ENCODE data around the gene HSP90AB1. TPM values are rescaled to one million over a fixed set of nuclear protein-coding genes. Genes with fewer than 3 reads are reported as not detected.

HSP90AB1 gene
- polyA plus RNA-seq, 2 donors: 129 to 403 TPM

- WGBS, 2 donors: 71 to 75% methylated on average over 12 of the region's 12 CpGs
- Histone ChIP-seq H3K27me3 (ENCODE audit: control insufficient read depth in 1 of 2, insufficient read depth in 2 of 2, low read length in 2 of 2) (no peaks in the 10 kb centered on the region), H3K4me1 (ENCODE audit: control insufficient read depth in 2 of 2, insufficient read depth in 2 of 2, low read length in 1 of 2) (peaks cover 0 to 6% of the 10 kb centered on the region in 2 donors), H3K27ac (ENCODE audit: low read depth in 2 of 2, low read length in 1 of 2) (no peak overlapping the region), H3K4me3 (ENCODE audit: low read depth in 1 of 2, low read length in 2 of 2) (no peak overlapping the region), H3K9me3 (ENCODE audit: control insufficient read depth in 2 of 2, insufficient read depth in 1 of 2, low read depth in 1 of 2, low read length in 1 of 2) (no peaks in the 10 kb centered on the region), H3K36me3 (ENCODE audit: control insufficient read depth in 2 of 2, insufficient read depth in 2 of 2, low read length in 1 of 2) (peaks cover 13 to 36% of the 10 kb centered on the region in 2 donors)
These were observed 7.5 kb downstream of the HSP90AB1 start for GRCh38 chr6:44254191-44255104.

GRCh38 chr6:44255105-44255808 is 8.4 kb downstream of the HSP90AB1 start:
- Histone ChIP-seq H3K4me3 (ENCODE audit: low read depth in 1 of 2, low read length in 2 of 2) (no peak overlapping the region), H3K27ac (ENCODE audit: low read depth in 2 of 2, low read length in 1 of 2) (no peak overlapping the region), H3K9me3 (ENCODE audit: control insufficient read depth in 2 of 2, insufficient read depth in 1 of 2, low read depth in 1 of 2, low read length in 1 of 2) (no peaks in the 10 kb centered on the region), H3K36me3 (ENCODE audit: control insufficient read depth in 2 of 2, insufficient read depth in 2 of 2, low read length in 1 of 2) (peaks cover 12 to 38% of the 10 kb centered on the region in 2 donors), H3K4me1 (ENCODE audit: control insufficient read depth in 2 of 2, insufficient read depth in 2 of 2, low read length in 1 of 2) (peaks cover 0 to 6% of the 10 kb centered on the region in 2 donors), H3K27me3 (ENCODE audit: control insufficient read depth in 1 of 2, insufficient read depth in 2 of 2, low read length in 2 of 2) (no peaks in the 10 kb centered on the region)
- 48 to 51% methylated on average over 16 of the region's 16 CpGs for WGBS, 2 donors

DNA sequence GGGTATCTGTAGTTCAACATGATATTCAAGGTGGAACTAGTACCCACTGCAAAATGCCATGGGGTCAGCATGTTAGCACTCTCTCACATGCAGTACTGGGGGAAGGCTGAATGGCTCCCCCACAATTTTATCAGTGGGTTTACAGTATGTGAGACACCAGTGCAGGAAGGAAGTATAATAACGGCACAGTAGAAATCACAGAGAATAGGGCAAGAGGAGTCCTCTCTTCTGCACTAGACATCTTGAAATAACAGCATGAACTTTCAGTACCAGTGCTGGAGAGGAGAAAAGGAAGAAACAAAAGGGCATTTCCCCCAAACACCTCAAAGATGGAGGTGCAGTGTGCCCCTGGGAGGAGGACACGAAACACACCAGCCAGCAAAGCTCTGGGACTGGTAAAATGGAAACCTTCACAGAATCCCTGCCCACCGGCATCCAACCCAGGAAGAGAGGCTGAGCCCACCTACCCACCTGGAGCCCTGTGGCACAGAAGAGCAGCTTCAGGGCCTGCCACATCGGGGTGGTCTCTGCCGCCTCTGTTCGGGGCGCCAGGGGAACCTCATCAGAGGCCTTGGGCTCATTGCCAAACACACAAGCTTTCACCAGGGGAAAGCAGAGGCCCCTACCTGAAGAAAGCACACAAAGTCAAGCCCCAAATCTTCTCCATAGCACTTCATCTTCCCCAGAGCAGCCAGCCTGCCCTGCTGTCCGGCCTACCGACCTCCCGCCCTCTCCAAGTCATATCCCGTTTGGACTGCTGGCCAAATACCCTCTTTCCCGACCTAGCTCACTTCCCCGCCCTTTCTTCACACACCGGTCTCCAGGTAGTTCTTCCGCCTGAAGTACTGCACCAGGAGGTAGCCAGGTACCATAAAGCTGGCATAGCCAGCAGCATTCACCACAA is 9.2 kb downstream of the HSP90AB1 start:
- no peaks in the 10 kb centered on the region for H3K27me3 ChIP-seq (ENCODE audit: control insufficient read depth in 1 of 2, insufficient read depth in 2 of 2, low read length in 2 of 2)
- peaks cover 6 to 35% of the 10 kb centered on the region in 2 donors for H3K36me3 ChIP-seq (ENCODE audit: control insufficient read depth in 2 of 2, insufficient read depth in 2 of 2, low read length in 1 of 2)
- no peaks in the 10 kb centered on the region for H3K9me3 ChIP-seq (ENCODE audit: control insufficient read depth in 2 of 2, insufficient read depth in 1 of 2, low read depth in 1 of 2, low read length in 1 of 2)
- H3K27ac ChIP-seq (ENCODE audit: low read depth in 2 of 2, low read length in 1 of 2): peak overlapping the region; percentile 74 to 90
- H3K4me1 ChIP-seq (ENCODE audit: control insufficient read depth in 2 of 2, insufficient read depth in 2 of 2, low read length in 1 of 2): peaks cover 0 to 6% of the 10 kb centered on the region in 2 donors
- H3K4me3 ChIP-seq (ENCODE audit: low read depth in 1 of 2, low read length in 2 of 2): peak overlapping the region; percentile 56 to 85
- WGBS, 2 donors: 20 to 21% methylated on average over 15 of the region's 15 CpGs

DNA sequence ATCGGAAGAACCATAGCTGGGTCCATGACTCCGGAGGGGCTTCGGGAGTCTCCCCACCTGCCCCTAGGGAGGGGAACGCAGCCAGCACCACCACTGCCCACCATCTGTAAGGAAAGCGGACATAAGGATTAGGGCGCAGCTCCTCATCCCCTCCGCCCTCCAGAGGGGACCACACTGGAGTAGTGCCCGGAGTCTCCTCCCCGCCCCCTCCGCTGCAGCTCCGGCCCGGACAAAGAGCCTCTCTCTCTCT is 9.8 kb downstream of the HSP90AB1 start:
- H3K9me3 ChIP-seq (ENCODE audit: control insufficient read depth in 2 of 2, insufficient read depth in 1 of 2, low read depth in 1 of 2, low read length in 1 of 2): no peaks in the 10 kb centered on the region
- H3K4me3 ChIP-seq (ENCODE audit: low read depth in 1 of 2, low read length in 2 of 2): peak overlapping the region; percentile 56 to 85
- WGBS, 2 donors: 0 to 1% methylated on average over 11 to 12 of the region's 12 CpGs
- peaks cover 0 to 6% of the 10 kb centered on the region in 2 donors for H3K4me1 ChIP-seq (ENCODE audit: control insufficient read depth in 2 of 2, insufficient read depth in 2 of 2, low read length in 1 of 2)
- peak overlapping the region; percentile 74 to 90 for H3K27ac ChIP-seq (ENCODE audit: low read depth in 2 of 2, low read length in 1 of 2)
- H3K27me3 ChIP-seq (ENCODE audit: control insufficient read depth in 1 of 2, insufficient read depth in 2 of 2, low read length in 2 of 2): no peaks in the 10 kb centered on the region
- peaks cover 4 to 35% of the 10 kb centered on the region in 2 donors for H3K36me3 ChIP-seq (ENCODE audit: control insufficient read depth in 2 of 2, insufficient read depth in 2 of 2, low read length in 1 of 2)

DNA sequence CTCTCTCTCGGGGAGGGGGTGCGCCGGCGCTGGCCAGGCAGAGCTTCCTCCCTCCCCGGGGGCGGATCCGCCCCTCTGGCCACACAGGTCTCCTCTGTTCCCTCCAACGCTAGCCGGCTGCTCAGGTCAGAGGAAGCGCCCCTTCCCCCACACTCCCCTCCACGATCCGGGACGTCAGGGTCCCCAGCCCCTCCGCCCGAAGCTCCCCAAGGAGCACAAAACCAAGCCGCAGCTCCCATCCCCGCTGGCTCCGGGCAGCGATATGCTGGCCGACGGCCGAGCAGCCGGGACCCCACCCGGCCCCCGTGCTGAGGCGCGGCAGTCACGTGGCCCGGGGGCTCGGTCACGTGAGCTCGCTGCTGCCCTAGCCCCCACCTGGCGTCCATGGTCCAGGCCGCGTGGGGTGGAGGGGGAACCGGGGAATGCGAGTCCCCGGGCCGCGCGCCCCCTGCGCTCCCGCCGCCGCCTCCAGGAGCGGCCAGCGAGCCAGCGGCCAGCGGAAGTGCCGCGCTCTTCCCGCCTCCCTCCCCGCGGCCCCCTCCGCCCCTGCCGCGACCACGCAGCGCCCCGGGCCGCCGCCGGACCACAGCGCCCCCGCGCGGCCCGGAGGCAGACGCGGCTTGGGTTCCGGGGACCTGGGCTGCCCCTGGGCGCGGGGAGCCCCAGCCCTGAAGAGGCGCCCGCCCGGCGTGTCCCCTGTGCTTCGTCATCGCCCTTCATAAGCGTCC is 10.3 kb downstream of the HSP90AB1 start, which contains the start of gene SLC35B2:
Gene SLC35B2, minus strand, starts transcription at position 504 of the 728 bp plus-strand sequence. Its CDS starts 118 bp downstream, at position 386.
- Histone ChIP-seq H3K27me3 (ENCODE audit: control insufficient read depth in 1 of 2, insufficient read depth in 2 of 2, low read length in 2 of 2) (no peaks in the 10 kb centered on the region), H3K27ac (ENCODE audit: low read depth in 2 of 2, low read length in 1 of 2) (peak within 1 kb of the TSS; percentile 74 to 90), H3K4me3 (ENCODE audit: low read depth in 1 of 2, low read length in 2 of 2) (peak within 1 kb of the TSS; percentile 56 to 85), H3K9me3 (ENCODE audit: control insufficient read depth in 2 of 2, insufficient read depth in 1 of 2, low read depth in 1 of 2, low read length in 1 of 2) (no peaks in the 10 kb centered on the region), H3K36me3 (ENCODE audit: control insufficient read depth in 2 of 2, insufficient read depth in 2 of 2, low read length in 1 of 2) (peaks cover 0 to 31% of the 10 kb centered on the region in 2 donors), H3K4me1 (ENCODE audit: control insufficient read depth in 2 of 2, insufficient read depth in 2 of 2, low read length in 1 of 2) (peaks cover 0 to 6% of the 10 kb centered on the region in 2 donors)
- 1% methylated on average over 49 to 80 of the region's 80 CpGs for WGBS, 2 donors

GRCh38 chr6:44257753-44258324 is 10.9 kb downstream of the HSP90AB1 start:
- WGBS, 2 donors: 25 to 27% methylated on average over 15 of the region's 15 CpGs
- no peaks in the 10 kb centered on the region for H3K9me3 ChIP-seq (ENCODE audit: control insufficient read depth in 2 of 2, insufficient read depth in 1 of 2, low read depth in 1 of 2, low read length in 1 of 2)
- H3K36me3 ChIP-seq (ENCODE audit: control insufficient read depth in 2 of 2, insufficient read depth in 2 of 2, low read length in 1 of 2): peaks cover 0 to 31% of the 10 kb centered on the region in 2 donors
- H3K27ac ChIP-seq (ENCODE audit: low read depth in 2 of 2, low read length in 1 of 2): peak overlapping the region; percentile 74 to 90
- peak overlapping the region; percentile 56 to 85 for H3K4me3 ChIP-seq (ENCODE audit: low read depth in 1 of 2, low read length in 2 of 2)
- H3K27me3 ChIP-seq (ENCODE audit: control insufficient read depth in 1 of 2, insufficient read depth in 2 of 2, low read length in 2 of 2): no peaks in the 10 kb centered on the region
- peaks cover 0 to 12% of the 10 kb centered on the region in 2 donors for H3K4me1 ChIP-seq (ENCODE audit: control insufficient read depth in 2 of 2, insufficient read depth in 2 of 2, low read length in 1 of 2)

DNA sequence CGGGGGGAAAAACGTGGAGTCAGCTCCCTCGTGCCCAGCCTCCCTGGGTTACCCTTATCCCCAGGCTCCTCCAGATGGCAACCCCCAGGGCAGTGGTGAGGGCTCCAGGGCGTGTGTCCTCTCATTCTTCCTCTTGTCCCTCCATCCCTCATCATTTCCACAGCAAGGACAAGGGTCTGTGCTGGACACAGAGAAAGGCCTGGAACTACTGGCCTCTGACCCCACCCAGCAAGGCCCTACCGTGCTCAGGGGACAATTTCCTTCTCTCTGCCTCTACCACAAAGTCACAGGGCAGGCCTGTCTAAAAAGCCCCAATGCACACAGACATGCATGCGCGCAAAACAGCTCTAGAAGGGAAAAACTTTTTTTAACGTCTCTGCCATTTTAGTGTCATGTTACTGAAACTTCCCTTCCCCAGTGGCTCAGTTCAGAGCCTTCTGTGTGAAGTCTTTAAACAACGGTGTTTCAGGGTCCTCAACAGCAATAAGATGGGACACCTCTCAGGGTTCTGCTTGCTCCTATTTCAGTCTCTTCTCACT is 11.5 kb downstream of the HSP90AB1 start:
- no peaks in the 10 kb centered on the region for H3K27me3 ChIP-seq (ENCODE audit: control insufficient read depth in 1 of 2, insufficient read depth in 2 of 2, low read length in 2 of 2)
- WGBS, 2 donors: 84 to 89% methylated on average over 9 of the region's 9 CpGs
- no peak overlapping the region for H3K27ac ChIP-seq (ENCODE audit: low read depth in 2 of 2, low read length in 1 of 2)
- H3K4me1 ChIP-seq (ENCODE audit: control insufficient read depth in 2 of 2, insufficient read depth in 2 of 2, low read length in 1 of 2): peaks cover 4 to 18% of the 10 kb centered on the region in 2 donors
- no peaks in the 10 kb centered on the region for H3K9me3 ChIP-seq (ENCODE audit: control insufficient read depth in 2 of 2, insufficient read depth in 1 of 2, low read depth in 1 of 2, low read length in 1 of 2)
- peaks cover 0 to 26% of the 10 kb centered on the region in 2 donors for H3K36me3 ChIP-seq (ENCODE audit: control insufficient read depth in 2 of 2, insufficient read depth in 2 of 2, low read length in 1 of 2)
- H3K4me3 ChIP-seq (ENCODE audit: low read depth in 1 of 2, low read length in 2 of 2): no peak overlapping the region

DNA sequence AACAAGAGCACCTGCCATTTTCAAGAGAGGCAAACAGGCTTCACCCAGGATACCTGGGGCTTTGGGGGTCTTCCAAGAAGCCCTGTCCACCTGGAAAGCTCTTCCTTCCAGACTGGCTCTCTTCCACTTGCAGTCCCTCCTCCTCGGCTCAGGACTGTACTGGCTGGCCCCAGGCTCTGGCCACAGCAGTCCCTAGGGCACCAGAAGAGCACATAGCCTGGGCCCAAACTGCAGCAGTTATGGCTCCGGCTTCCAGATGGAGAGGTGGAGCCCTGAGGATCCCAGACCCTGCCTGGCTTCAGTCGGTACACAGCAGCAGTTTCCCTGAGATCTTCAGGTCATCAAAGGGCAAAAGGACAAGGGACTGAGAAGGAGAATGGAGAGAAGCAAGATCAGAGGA is 12.0 kb downstream of the HSP90AB1 start:
- H3K36me3 ChIP-seq (ENCODE audit: control insufficient read depth in 2 of 2, insufficient read depth in 2 of 2, low read length in 1 of 2): peaks cover 0 to 25% of the 10 kb centered on the region in 2 donors
- H3K9me3 ChIP-seq (ENCODE audit: control insufficient read depth in 2 of 2, insufficient read depth in 1 of 2, low read depth in 1 of 2, low read length in 1 of 2): no peaks in the 10 kb centered on the region
- H3K4me1 ChIP-seq (ENCODE audit: control insufficient read depth in 2 of 2, insufficient read depth in 2 of 2, low read length in 1 of 2): peaks cover 7 to 23% of the 10 kb centered on the region in 2 donors
- H3K4me3 ChIP-seq (ENCODE audit: low read depth in 1 of 2, low read length in 2 of 2): no peak overlapping the region
- H3K27ac ChIP-seq (ENCODE audit: low read depth in 2 of 2, low read length in 1 of 2): no peak overlapping the region
- H3K27me3 ChIP-seq (ENCODE audit: control insufficient read depth in 1 of 2, insufficient read depth in 2 of 2, low read length in 2 of 2): no peaks in the 10 kb centered on the region
- 91 to 92% methylated on average over 3 of the region's 3 CpGs for WGBS, 2 donors

Measured in esophagus (tissue), 2 donors.